ENCODE measurements around the gene CPN2. TPM values are rescaled to one million over a fixed set of nuclear protein-coding genes. Genes with fewer than 3 reads are reported as not detected.

CPN2 gene
- total and polyA plus RNA-seq, 2 donors (not counting 3 experiments of a cell fraction or from before 2014, with no cell fraction given), result not detected

DNA sequence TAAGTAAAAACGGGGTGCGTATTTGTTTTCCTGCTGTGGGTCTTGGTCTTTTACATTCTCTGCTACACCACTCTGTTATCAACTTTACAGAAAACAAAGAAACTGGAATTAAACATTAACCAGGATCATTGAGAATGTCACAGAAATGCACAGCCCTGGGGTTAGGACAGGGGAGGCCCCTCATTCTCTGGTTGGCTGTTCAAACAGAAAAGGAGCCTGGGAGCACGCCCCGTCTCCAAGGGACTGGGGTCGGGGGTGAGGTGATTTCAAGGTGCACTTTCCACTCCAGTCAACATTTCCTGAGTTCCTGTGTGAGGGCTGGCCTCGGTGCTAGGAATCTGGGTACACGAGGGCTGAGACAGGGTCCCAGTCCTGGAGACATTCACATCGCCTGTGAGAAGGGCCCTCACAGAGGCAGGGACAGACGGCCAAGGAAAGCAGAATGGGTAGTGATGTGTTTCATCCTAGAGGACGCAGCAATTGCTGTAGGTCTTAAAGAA, 30.3 kb downstream of the CPN2 start:
- no peak overlapping the region for H3K4me2 ChIP-seq (ENCODE audit: insufficient read depth, low read length)
- no peak overlapping the region for H3K4me3 ChIP-seq (replicated peaks in 1 of 3; ENCODE audit: insufficient read depth in 1 of 3, low read depth in 1 of 3, low read length in 3 of 3)
- POLR2A ChIA-PET, result no interaction called here
- TF ChIP-seq POLR2A (IDR thresholded peaks at IDR 0.05; ENCODE audit: low read depth, low read length), result no peak
- no peak for TF ChIP-seq EZH2 (IDR thresholded peaks at IDR 0.05; ENCODE audit: borderline replicate concordance, low read depth, low read length, severe bottlenecking)
- TF ChIP-seq, protein P1, sequence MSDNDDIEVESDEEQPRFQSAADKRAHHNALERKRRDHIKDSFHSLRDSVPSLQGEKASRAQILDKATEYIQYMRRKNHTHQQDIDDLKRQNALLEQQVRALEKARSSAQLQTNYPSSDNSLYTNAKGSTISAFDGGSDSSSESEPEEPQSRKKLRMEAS (IDR thresholded peaks at IDR 0.05; ENCODE audit: insufficient read depth, insufficient read length), result no peak
- TF ChIP-seq MYC (IDR thresholded peaks at IDR 0.05; ENCODE audit: low read depth, low read length), result no peak
- TF ChIP-seq JUN (IDR thresholded peaks at IDR 0.05; ENCODE audit: borderline replicate concordance, insufficient read depth, insufficient read length, low read depth), result no peak
- no peak for TF ChIP-seq FOS (IDR thresholded peaks at IDR 0.05; ENCODE audit: borderline replicate concordance, insufficient read depth, low read length)
- TF ChIP-seq GATA2 (IDR thresholded peaks at IDR 0.05; ENCODE audit: insufficient read depth, insufficient read length, low read depth, low read length), result no peak
- TF ChIP-seq, protein P2, sequence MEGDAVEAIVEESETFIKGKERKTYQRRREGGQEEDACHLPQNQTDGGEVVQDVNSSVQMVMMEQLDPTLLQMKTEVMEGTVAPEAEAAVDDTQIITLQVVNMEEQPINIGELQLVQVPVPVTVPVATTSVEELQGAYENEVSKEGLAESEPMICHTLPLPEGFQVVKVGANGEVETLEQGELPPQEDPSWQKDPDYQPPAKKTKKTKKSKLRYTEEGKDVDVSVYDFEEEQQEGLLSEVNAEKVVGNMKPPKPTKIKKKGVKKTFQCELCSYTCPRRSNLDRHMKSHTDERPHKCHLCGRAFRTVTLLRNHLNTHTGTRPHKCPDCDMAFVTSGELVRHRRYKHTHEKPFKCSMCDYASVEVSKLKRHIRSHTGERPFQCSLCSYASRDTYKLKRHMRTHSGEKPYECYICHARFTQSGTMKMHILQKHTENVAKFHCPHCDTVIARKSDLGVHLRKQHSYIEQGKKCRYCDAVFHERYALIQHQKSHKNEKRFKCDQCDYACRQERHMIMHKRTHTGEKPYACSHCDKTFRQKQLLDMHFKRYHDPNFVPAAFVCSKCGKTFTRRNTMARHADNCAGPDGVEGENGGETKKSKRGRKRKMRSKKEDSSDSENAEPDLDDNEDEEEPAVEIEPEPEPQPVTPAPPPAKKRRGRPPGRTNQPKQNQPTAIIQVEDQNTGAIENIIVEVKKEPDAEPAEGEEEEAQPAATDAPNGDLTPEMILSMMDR (IDR thresholded peaks at IDR 0.05; ENCODE audit: extremely low read depth in 1 of 2, insufficient read depth in 1 of 2, low read depth in 1 of 2, low read length in 2 of 2), result no peak
- TF ChIP-seq POLR2AphosphoS5 (IDR thresholded peaks at IDR 0.05; ENCODE audit: insufficient read depth, low read depth, low read length), result no peak
- FAIRE-seq, result no peak
- BruUV-seq (replicated peaks), result no TSS peak
- H3K79me2 ChIP-seq (ENCODE audit: control insufficient read depth, insufficient read depth, low read length), result no peaks in the 10 kb centered on the region
- DNase-seq (ENCODE audit: low read depth, low spot score), result no peak
- H4K20me1 ChIP-seq (replicated peaks; ENCODE audit: control insufficient read depth, extremely low read depth, insufficient read depth, low read length), result no peaks in the 10 kb centered on the region
- H3K36me3 ChIP-seq (ENCODE audit: control insufficient read depth in 2 of 2, extremely low read depth in 1 of 2, insufficient read depth in 2 of 2, low read length in 2 of 2), result no peaks in the 10 kb centered on the region
- H3K4me1 ChIP-seq (ENCODE audit: control insufficient read depth, extremely low read depth, insufficient read depth, low read length), result no peaks in the 10 kb centered on the region
- H3K9me3 ChIP-seq (replicated peaks; ENCODE audit: control insufficient read depth, insufficient read depth, low read length), result no peaks in the 10 kb centered on the region
- CTCF ChIA-PET, result interaction anchor here (0.6 kb wide), 1 partner anchor 87 kb away, joined by 3 read pairs; no protein-coding TSS in a partner anchor
- no peak overlapping the region for H3K27ac ChIP-seq (ENCODE audit: insufficient read depth, low read depth, low read length)
- H3K9me1 ChIP-seq (replicated peaks; ENCODE audit: control insufficient read depth, extremely low read depth, insufficient read depth, low read length), result no peaks in the 10 kb centered on the region
- no peak overlapping the region for H3K9ac ChIP-seq (replicated peaks; ENCODE audit: extremely low read depth, insufficient read depth, low read length)
- no peak overlapping the region for H2AFZ ChIP-seq (ENCODE audit: low read depth, low read length)
- H3K27me3 ChIP-seq (ENCODE audit: control insufficient read depth in 2 of 2, insufficient read depth in 2 of 2, low read length in 2 of 2), result peaks cover 4 to 5% of the 10 kb centered on the region in 2 experiments
- intact Hi-C loops (cut with micrococcal nuclease), result no loop called here
- dilution Hi-C loops (cut with MboI; ENCODE audit: extremely low pct_ligation_motif_present, low sequenced_read_pairs), result loop anchor here (25.0 kb wide), 1 partner anchor 558 kb away; no protein-coding TSS in a partner anchor

All from endothelial cell of umbilical vein (primary cell).